Activated T-cell treated with anti-CD3 and anti-CD28 coated beads for 48 hours (primary cell): Measurements from ENCODE around the gene VCX3B.
"Not testable (repeated sequence)": the region's sequence is repeated elsewhere in the genome, so short reads cannot be mapped to it uniquely, and the experiment has no call there.

ENCODE experiments used
- DNase-seq: peaks from one replicate; pipeline ENCODE4 v3.0.0-alpha.2; 2020; ENCODE audit warnings: low read depth

The VCX3B gene

GRCh38 chrX:8464530-8464929 lies at the start of gene VCX3B:
TSS of gene VCX3B (plus strand) at chrX:8464830. CDS start at chrX:8465451, 621 bp downstream.
- DNase-seq, result not testable (repeated sequence)

- no peak for DNase-seq
Measured at GRCh38 chrX:8418301-8418700, 46.3 kb upstream of the VCX3B start.

DNA sequence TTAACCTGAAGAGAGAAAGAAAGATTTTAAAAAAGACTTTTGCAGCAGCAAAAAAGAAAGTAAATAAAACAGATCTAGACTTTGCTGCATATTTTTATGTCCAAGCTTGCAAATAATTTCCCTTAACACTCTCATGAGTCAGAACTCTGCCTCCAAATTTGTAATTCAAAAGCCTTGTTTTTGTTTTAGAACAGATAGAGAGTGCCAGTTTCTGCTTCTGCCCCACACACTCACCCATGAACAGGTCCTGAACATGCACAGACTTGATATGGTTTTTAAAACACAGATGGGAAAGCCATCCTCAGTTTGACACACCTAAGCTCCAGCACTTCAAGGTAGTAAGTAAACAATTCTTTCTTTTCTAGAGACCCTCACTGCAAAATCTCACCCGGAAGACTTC lies 39.7 kb upstream of the VCX3B start:
- no peak for DNase-seq

GRCh38 chrX:8429692-8430249 lies 34.9 kb upstream of the VCX3B start:
- no peak for DNase-seq

DNA sequence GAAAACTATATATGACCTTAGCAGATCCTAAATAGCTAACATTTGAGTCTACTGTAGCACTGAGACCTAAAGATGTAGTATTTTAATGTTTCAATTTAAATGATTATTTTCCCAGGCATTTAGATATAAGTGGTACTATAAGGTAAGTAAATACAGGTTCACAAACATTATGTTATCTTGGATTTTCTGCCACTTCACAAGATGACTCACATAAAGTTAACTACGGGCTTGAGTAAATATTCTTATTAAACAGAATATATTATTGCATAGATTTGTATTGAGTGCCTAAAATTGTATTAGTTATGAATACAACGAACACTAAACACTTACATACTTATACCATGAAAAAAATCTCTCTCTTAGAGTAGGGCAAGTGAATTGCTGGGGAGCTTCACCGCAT lies 34.2 kb upstream of the VCX3B start:
- no peak for DNase-seq

DNA sequence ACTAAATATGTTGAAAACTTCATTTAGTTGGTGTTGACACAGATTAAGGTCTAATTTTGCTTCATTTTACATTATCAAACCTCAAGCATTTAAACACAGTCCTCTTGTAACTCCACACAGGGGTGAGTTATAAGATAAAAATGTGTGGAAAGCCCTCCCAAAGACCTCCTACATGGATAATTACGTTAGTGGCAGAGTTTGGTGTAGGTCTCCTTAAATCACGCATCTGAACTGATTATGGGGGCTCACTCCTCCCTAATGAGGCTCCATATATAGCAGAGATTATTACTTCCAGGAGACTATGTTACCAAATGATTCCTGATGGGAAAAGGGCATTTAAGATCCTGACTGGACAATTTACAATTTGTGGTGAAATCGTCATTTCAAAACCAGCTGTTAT lies 32.2 kb upstream of the VCX3B start:
- no peak for DNase-seq

DNA sequence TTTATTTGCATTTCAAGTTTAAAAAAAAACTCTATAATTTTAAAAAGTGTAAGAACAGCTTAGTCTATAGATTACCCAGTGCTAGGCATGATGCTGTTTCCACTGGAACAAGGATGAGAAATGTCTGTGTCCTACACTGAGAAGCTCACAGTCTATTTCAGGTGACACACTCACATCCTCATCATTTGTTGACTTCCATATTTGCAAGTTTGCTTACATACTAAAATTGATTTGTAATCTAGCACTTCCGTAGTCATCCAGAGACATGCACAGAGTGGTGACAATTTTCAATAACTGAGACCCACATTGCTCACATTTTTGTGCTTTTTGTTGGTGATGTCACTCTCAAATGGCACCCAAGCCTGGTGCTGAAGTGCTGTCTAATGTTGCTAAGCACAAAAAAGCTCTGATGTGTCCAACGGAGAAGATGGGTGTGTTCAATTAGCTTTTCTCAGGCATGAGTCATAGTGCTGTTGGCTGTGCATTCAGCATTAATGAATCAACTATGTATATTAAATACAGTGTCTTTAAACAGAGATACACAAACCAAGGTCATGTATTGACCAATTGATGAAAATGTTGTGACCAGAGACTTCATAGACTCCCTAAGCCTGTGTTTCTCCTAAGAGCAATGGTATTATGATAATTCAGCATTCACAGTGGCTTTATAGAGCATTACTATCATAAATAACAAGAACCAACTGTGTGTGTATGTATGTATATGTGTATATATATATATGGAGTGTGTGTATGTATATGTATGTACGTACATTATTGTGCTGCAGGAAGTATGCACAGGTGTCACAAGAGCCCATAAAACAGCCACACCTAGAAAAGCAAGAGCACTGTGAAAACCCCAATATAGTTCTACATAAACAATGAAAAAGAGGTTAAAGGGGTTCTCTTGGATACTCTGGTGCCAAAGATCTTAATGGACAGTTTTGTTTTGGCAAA lies 31.2 kb upstream of the VCX3B start:
- no peak for DNase-seq

DNA sequence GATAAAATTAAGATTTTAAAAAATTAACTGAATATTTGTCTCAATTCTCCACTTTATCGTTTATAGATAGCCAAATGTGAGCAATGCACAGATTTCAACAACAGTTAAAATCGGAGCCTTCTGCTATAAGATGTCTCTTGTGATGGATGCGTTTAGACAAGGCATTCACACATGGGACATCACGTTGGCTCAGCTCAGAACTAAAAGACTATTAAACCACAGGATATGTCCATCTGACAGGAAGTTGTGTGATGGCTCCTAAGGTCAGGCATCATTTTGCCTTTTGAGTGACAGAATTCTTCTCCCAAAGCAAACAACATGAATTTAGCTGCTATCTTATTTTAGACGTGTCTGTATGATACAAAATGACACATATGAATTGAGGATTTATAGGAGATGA lies 17.3 kb upstream of the VCX3B start:
- no peak for DNase-seq

- not testable (repeated sequence) for DNase-seq
Measured at GRCh38 chrX:8452343-8452742, 12.3 kb upstream of the VCX3B start.

- no peak for DNase-seq
Measured at GRCh38 chrX:8453611-8454010, 11.0 kb upstream of the VCX3B start.

- DNase-seq, result no peak
Measured at GRCh38 chrX:8455557-8455956, 9.1 kb upstream of the VCX3B start.

GRCh38 chrX:8462488-8462887 lies 2.1 kb upstream of the VCX3B start:
- DNase-seq, result no peak

- no peak for DNase-seq
Measured at GRCh38 chrX:8484360-8484949, 19.8 kb downstream of the VCX3B start.

DNA sequence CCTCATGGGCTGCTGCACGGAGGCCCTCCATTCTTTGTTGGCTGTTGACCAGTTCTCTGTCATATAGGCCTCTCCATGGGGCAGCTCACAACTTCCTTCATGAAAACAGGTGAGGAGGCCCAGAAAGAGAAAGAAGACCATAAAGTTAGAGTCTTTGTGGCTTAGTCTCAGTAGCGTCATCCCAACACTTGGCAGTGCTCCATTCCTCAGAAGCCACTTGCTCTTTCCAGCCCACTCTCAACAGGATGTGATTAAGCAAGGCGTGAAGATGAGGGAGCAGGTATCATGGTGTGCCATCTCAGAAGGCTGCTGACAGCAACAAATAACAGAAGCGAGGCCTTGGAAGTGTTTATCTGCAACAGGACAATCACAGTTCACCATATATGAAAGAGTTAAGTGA lies 30.4 kb downstream of the VCX3B start:
- DNase-seq, result not testable (repeated sequence)

- DNase-seq, result no peak
Measured at GRCh38 chrX:8500203-8500602, 35.6 kb downstream of the VCX3B start.

GRCh38 chrX:8502101-8502500 lies 37.5 kb downstream of the VCX3B start:
- not testable (repeated sequence) for DNase-seq

- no peak for DNase-seq
Measured at GRCh38 chrX:8504451-8504850, 39.8 kb downstream of the VCX3B start.
